Measurements from ENCODE around the gene SLC44A2.
"Not testable (repeated sequence)": the region's sequence is repeated elsewhere in the genome, so short reads cannot be mapped to it uniquely, and the experiment has no call there.

SLC44A2 gene

GRCh38 chr19:10651851-10652250 is 26.5 kb downstream of the SLC44A2 start:
- DNase-seq (ENCODE audit: low read depth in 2 of 2), result no peak

- no peak for DNase-seq (ENCODE audit: low read depth in 2 of 2)
Measured at GRCh38 chr19:10653482-10653731, 28.1 kb downstream of the SLC44A2 start.

- DNase-seq (ENCODE audit: low read depth in 2 of 2), result peak; percentile 100
Measured at GRCh38 chr19:10653732-10654609, 28.6 kb downstream of the SLC44A2 start, which contains the start of gene ILF3. Gene ILF3 (plus strand): TSS chr19:10654346. CDS start chr19:10670606, 16,260 bp downstream.

- DNase-seq (ENCODE audit: low read depth in 2 of 2), result peak; percentile 27 to 28
Measured at GRCh38 chr19:10654610-10655456, 29.5 kb downstream of the SLC44A2 start.

- DNase-seq (ENCODE audit: low read depth in 2 of 2), result no peak
Measured at GRCh38 chr19:10655457-10656312, 30.3 kb downstream of the SLC44A2 start.

GRCh38 chr19:10660346-10660745 is 35.0 kb downstream of the SLC44A2 start:
- DNase-seq (ENCODE audit: low read depth in 2 of 2), result no peak

- DNase-seq (ENCODE audit: low read depth in 2 of 2), result no peak
Measured at GRCh38 chr19:10661946-10662345, 36.6 kb downstream of the SLC44A2 start.

- no peak for DNase-seq (ENCODE audit: low read depth in 2 of 2)
Measured at GRCh38 chr19:10662384-10663251, 37.3 kb downstream of the SLC44A2 start.

GRCh38 chr19:10663252-10663563 is 37.9 kb downstream of the SLC44A2 start:
- not testable (repeated sequence) for DNase-seq (ENCODE audit: low read depth in 2 of 2)

GRCh38 chr19:10667867-10668266 is 42.5 kb downstream of the SLC44A2 start:
- no peak for DNase-seq (ENCODE audit: low read depth in 2 of 2)

- DNase-seq (ENCODE audit: low read depth in 2 of 2), result no peak
Measured at GRCh38 chr19:10669246-10669645, 43.9 kb downstream of the SLC44A2 start.

- no peak for DNase-seq (ENCODE audit: low read depth in 2 of 2)
Measured at GRCh38 chr19:10670182-10670581, 44.8 kb downstream of the SLC44A2 start.

- no peak for DNase-seq (ENCODE audit: low read depth in 2 of 2)
Measured at GRCh38 chr19:10670876-10671804, 45.8 kb downstream of the SLC44A2 start.

- not testable (repeated sequence) for DNase-seq (ENCODE audit: low read depth in 2 of 2)
Measured at GRCh38 chr19:10671922-10672321, 46.6 kb downstream of the SLC44A2 start.

- not testable (repeated sequence) for DNase-seq (ENCODE audit: low read depth in 2 of 2)
Measured at GRCh38 chr19:10675214-10675613, 49.9 kb downstream of the SLC44A2 start.

GRCh38 chr19:10677751-10678150 is 52.4 kb downstream of the SLC44A2 start:
- DNase-seq (ENCODE audit: low read depth in 2 of 2), result no peak

GRCh38 chr19:10678813-10679212 is 53.5 kb downstream of the SLC44A2 start:
- no peak for DNase-seq (ENCODE audit: low read depth in 2 of 2)

- no peak for DNase-seq (ENCODE audit: low read depth in 2 of 2)
Measured at GRCh38 chr19:10679743-10680142, 54.4 kb downstream of the SLC44A2 start.

- no peak for DNase-seq (ENCODE audit: low read depth in 2 of 2)
Measured at GRCh38 chr19:10680545-10681135, 55.3 kb downstream of the SLC44A2 start.

GRCh38 chr19:10681658-10682057 is 56.3 kb downstream of the SLC44A2 start:
- no peak for DNase-seq (ENCODE audit: low read depth in 2 of 2)
